A549 (cell line): Measurements from ENCODE around the gene ASB1.

Experiments used
- ATOH8 ChIP-seq: fragments of 250-450 bp; sonication (Bioruptor Pico); IDR thresholded peaks from 2 replicates; pipeline ENCODE4 v1.5.0; 2020; ENCODE audit warnings: low read depth, mild to moderate bottlenecking, moderate library complexity
- CTCF ChIP-seq: fragments of >200 bp; sonication (Bioruptor Twin); formaldehyde crosslinking; IDR thresholded peaks from 3 replicates; pipeline ENCODE4 v1.5.1; 2016
- ELK1 ChIP-seq: fragments of 150-350 bp; IDR thresholded peaks from 2 replicates; pipeline ENCODE4 v1.6.1; 2014; ENCODE audit warnings: low read depth, mild to moderate bottlenecking, low read length
- EP300 ChIP-seq, 2 experiments: fragments of >200 bp; sonication (Bioruptor Twin); formaldehyde crosslinking; IDR thresholded peaks; 2 replicates in 1 of 2; 3 replicates in 1 of 2; pipeline ENCODE4 v1.6.1; 2016 to 2017
- MAX ChIP-seq: IDR thresholded peaks from 2 replicates; pipeline ENCODE4 v1.6.1; 2012
- MAZ ChIP-seq: fragments of 150-350 bp; IDR thresholded peaks from 2 replicates; pipeline ENCODE4 v1.6.1; 2014; ENCODE audit warnings: antibody characterized with exemption, low read depth, low read length, borderline replicate concordance
- MYC ChIP-seq: IDR thresholded peaks from 2 replicates; pipeline ENCODE4 v1.6.1; 2012; ENCODE audit warnings: mild to moderate bottlenecking, inconsistent platforms, low read length, improper control_type of control experiment, borderline replicate concordance
- PBX3 ChIP-seq: IDR thresholded peaks from 2 replicates; pipeline ENCODE4 v1.6.1; 2012
- POLR2A ChIP-seq: IDR thresholded peaks from 2 replicates; pipeline ENCODE4 v1.6.1; 2012; ENCODE audit warnings: mild to moderate bottlenecking, low read length
- REST ChIP-seq: fragments of 200-600 bp; sonication (generic); IDR thresholded peaks from 2 replicates; pipeline ENCODE4 v1.6.1; 2016; ENCODE audit warnings: antibody characterized with exemption, mild to moderate bottlenecking, moderate library complexity
- ZSCAN20 ChIP-seq: fragments of 250-450 bp; sonication (Bioruptor Pico); IDR thresholded peaks from 2 replicates; pipeline ENCODE4 v1.8.0; 2022; ENCODE audit warnings: mild to moderate bottlenecking, moderate library complexity

GRCh38 chr2:238483021-238483420 lies 56.3 kb downstream of the ASB1 start:
- TF ChIP-seq ATOH8 (no peak), POLR2A (no peak), ZSCAN20 (CRISPR knock-in tag) (no peak), MAX (no peak), REST (no peak), MAZ (no peak), CTCF (no peak), ELK1 (no peak), MYC (no peak), PBX3 (no peak), EP300 (IDR thresholded peaks at IDR 0.05) (no peak)
